ENCODE data around the gene SH2D6.
"Not testable (repeated sequence)": the region's sequence is repeated elsewhere in the genome, so short reads cannot be mapped to it uniquely, and the experiment has no call there.

Gene SH2D6

GRCh38 chr2:85418132-85419008 is at the start of gene SH2D6:
Gene SH2D6, plus strand, starts transcription at chr2:85418714. Its CDS starts 10,752 bp downstream, at chr2:85429466.
- peak; percentile 84 for DNase-seq (ENCODE audit: low spot score)

GRCh38 chr2:85368921-85369320 is 49.6 kb upstream of the SH2D6 start:
- DNase-seq (ENCODE audit: low spot score) = no peak

- no peak for DNase-seq (ENCODE audit: low spot score)
These were observed 49.0 kb upstream of the SH2D6 start for GRCh38 chr2:85369500-85369899.

- DNase-seq (ENCODE audit: low spot score) = no peak
These were observed 47.5 kb upstream of the SH2D6 start for GRCh38 chr2:85371045-85371444.

- DNase-seq (ENCODE audit: low spot score) = no peak
These were observed 42.0 kb upstream of the SH2D6 start for GRCh38 chr2:85376291-85377065.

GRCh38 chr2:85377083-85377482 is 41.4 kb upstream of the SH2D6 start:
- DNase-seq (ENCODE audit: low spot score) = no peak

GRCh38 chr2:85378257-85378656 is 40.3 kb upstream of the SH2D6 start:
- DNase-seq (ENCODE audit: low spot score) = no peak

GRCh38 chr2:85380048-85380447 is 38.5 kb upstream of the SH2D6 start:
- DNase-seq (ENCODE audit: low spot score) = no peak

GRCh38 chr2:85383151-85383550 is 35.4 kb upstream of the SH2D6 start:
- DNase-seq (ENCODE audit: low spot score) = not testable (repeated sequence)

- DNase-seq (ENCODE audit: low spot score) = no peak
These were observed 34.7 kb upstream of the SH2D6 start for GRCh38 chr2:85383850-85384249.

GRCh38 chr2:85385746-85386145 is 32.8 kb upstream of the SH2D6 start:
- no peak for DNase-seq (ENCODE audit: low spot score)

GRCh38 chr2:85387754-85388153 is 30.8 kb upstream of the SH2D6 start:
- no peak for DNase-seq (ENCODE audit: low spot score)

- DNase-seq (ENCODE audit: low spot score) = no peak
These were observed 29.5 kb upstream of the SH2D6 start for GRCh38 chr2:85388878-85389538.

GRCh38 chr2:85390941-85391669 is 27.4 kb upstream of the SH2D6 start:
- no peak for DNase-seq (ENCODE audit: low spot score)

GRCh38 chr2:85393836-85394235 is 24.7 kb upstream of the SH2D6 start:
- DNase-seq (ENCODE audit: low spot score) = no peak

GRCh38 chr2:85394261-85394681 is 24.2 kb upstream of the SH2D6 start:
- peak; percentile 86 for DNase-seq (ENCODE audit: low spot score)

- DNase-seq (ENCODE audit: low spot score) = no peak
These were observed 23.5 kb upstream of the SH2D6 start for GRCh38 chr2:85394976-85395375.

- no peak for DNase-seq (ENCODE audit: low spot score)
These were observed 22.5 kb upstream of the SH2D6 start for GRCh38 chr2:85395912-85396475.

GRCh38 chr2:85396531-85397470 is 21.7 kb upstream of the SH2D6 start:
- no peak for DNase-seq (ENCODE audit: low spot score)

GRCh38 chr2:85397925-85398331 is 20.6 kb upstream of the SH2D6 start:
- DNase-seq (ENCODE audit: low spot score) = no peak

All from globus pallidus (tissue), 1 donor.